Ishikawa (cell line): Measurements from ENCODE around the gene ASTN1.

Experiments used
- CEBPB ChIP-seq: IDR thresholded peaks from 2 replicates; pipeline ENCODE4 v1.6.1; 2012
- CREB1 ChIP-seq: IDR thresholded peaks from 2 replicates; pipeline ENCODE4 v1.6.1; 2012; ENCODE audit warnings: low read depth
- EGR1 ChIP-seq: IDR thresholded peaks from 2 replicates; pipeline ENCODE4 v1.6.1; 2012
- EP300 ChIP-seq: IDR thresholded peaks from 2 replicates; pipeline ENCODE4 v1.6.1; 2012; ENCODE audit warnings: borderline replicate concordance
- FOXM1 ChIP-seq: IDR thresholded peaks from 2 replicates; pipeline ENCODE4 v1.6.1; 2012; ENCODE audit warnings: low read depth, borderline replicate concordance
- MAX ChIP-seq: IDR thresholded peaks from 2 replicates; pipeline ENCODE4 v1.6.1; 2012
- NFIC ChIP-seq: IDR thresholded peaks from 2 replicates; pipeline ENCODE4 v1.6.1; 2012
- RAD21 ChIP-seq: IDR thresholded peaks from 2 replicates; pipeline ENCODE4 v1.6.1; 2012; ENCODE audit warnings: low read depth
- REST ChIP-seq: IDR thresholded peaks from 2 replicates; pipeline ENCODE4 v1.6.1; 2012; ENCODE audit warnings: low read depth, mild to moderate bottlenecking
- TAF1 ChIP-seq: IDR thresholded peaks from 2 replicates; pipeline ENCODE4 v1.6.1; 2012; ENCODE audit warnings: low read depth, mild to moderate bottlenecking
- TCF12 ChIP-seq: IDR thresholded peaks from 2 replicates; pipeline ENCODE4 v1.6.1; 2012; ENCODE audit warnings: low read depth
- TEAD4 ChIP-seq: IDR thresholded peaks from 2 replicates; pipeline ENCODE4 v1.6.1; 2012
- YY1 ChIP-seq: IDR thresholded peaks from 2 replicates; pipeline ENCODE4 v1.6.1; 2012; ENCODE audit warnings: low read depth
- ZBTB7A ChIP-seq: IDR thresholded peaks from 2 replicates; pipeline ENCODE4 v1.6.1; 2012; ENCODE audit warnings: low read depth
- TF ChIP-seq, protein P1 (sequence below): IDR thresholded peaks from 2 replicates; pipeline ENCODE4 v1.6.1; 2012

Gene ASTN1

GRCh38 chr1:176998183-176998795, 166.2 kb downstream of the ASTN1 start:
- TF ChIP-seq, protein P1, sequence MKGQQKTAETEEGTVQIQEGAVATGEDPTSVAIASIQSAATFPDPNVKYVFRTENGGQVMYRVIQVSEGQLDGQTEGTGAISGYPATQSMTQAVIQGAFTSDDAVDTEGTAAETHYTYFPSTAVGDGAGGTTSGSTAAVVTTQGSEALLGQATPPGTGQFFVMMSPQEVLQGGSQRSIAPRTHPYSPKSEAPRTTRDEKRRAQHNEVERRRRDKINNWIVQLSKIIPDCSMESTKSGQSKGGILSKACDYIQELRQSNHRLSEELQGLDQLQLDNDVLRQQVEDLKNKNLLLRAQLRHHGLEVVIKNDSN, result no peak
- no peak for TF ChIP-seq EGR1
- no peak for TF ChIP-seq CEBPB
- TF ChIP-seq REST, result no peak
- TF ChIP-seq NFIC, result no peak
- no peak for TF ChIP-seq MAX
- no peak for TF ChIP-seq CREB1
- no peak for TF ChIP-seq EP300
- no peak for TF ChIP-seq FOXM1
- TF ChIP-seq TEAD4, result no peak
- no peak for TF ChIP-seq ZBTB7A
- no peak for TF ChIP-seq TCF12
- TF ChIP-seq TAF1, result no peak

- TF ChIP-seq EGR1, result no peak
- TF ChIP-seq CEBPB, result no peak
- TF ChIP-seq TEAD4, result no peak
- no peak for TF ChIP-seq TCF12
- TF ChIP-seq RAD21, result no peak
- TF ChIP-seq MAX, result no peak
- TF ChIP-seq YY1, result no peak
- no peak for TF ChIP-seq FOXM1
- TF ChIP-seq ZBTB7A, result no peak
- no peak for TF ChIP-seq TAF1
- no peak for TF ChIP-seq EP300
- no peak for TF ChIP-seq NFIC
- no peak for TF ChIP-seq CREB1
- no peak for TF ChIP-seq REST
- TF ChIP-seq, protein P1, result no peak
Observed at GRCh38 chr1:176996456-176997090, 167.9 kb downstream of the ASTN1 start.

DNA sequence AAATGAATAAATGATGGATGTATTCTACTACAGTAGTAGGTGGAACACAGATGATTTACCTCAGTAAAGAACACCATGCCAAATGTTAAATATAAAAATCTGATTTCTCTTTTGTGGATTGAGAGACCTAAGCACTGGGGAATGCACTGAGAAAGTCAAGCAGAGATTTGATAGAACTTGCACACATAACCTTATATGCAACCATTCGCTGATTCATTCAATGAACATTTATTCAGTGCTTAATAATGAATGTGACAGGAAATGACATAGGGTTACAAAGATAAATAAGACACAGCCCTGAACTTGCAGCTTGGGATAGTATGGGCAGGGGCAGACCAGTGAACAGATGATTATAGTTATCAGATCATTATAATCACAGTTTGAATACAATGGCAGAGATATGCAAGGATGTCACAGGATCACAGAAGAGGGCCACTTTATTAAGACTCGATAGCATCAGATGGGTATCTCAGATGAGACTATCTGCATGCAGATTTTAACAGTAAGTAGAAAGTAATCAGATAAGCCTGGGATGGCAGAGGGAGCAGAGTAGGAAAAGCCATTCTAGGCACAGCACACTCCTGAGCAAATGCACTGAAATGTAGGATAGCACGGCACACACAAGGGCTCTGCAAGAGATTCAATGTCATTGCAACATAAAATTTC, 169.4 kb downstream of the ASTN1 start:
- TF ChIP-seq EGR1 (no peak), RAD21 (no peak), TCF12 (no peak), NFIC (no peak), CREB1 (no peak), REST (no peak)

- TF ChIP-seq TCF12 (no peak), CREB1 (no peak), TEAD4 (no peak), RAD21 (no peak), ZBTB7A (no peak)
Observed at GRCh38 chr1:176993587-176993986, 170.9 kb downstream of the ASTN1 start.
